Right lobe of liver (tissue), 4 donors: ENCODE results near the gene THTPA.

Experiments
- CTCF ChIP-seq, 4 donors: fragments of 200-600 bp in 3 of 4; fragments of 450-650 bp in 1 of 4; IDR thresholded peaks; one replicate each; pipeline versions ENCODE4 v1.5.1 to v1.8.0; 2016 to 2022; ENCODE audit warnings: antibody characterized with exemption in 4 of 4, mild to moderate bottlenecking in 2 of 4
- POLR2A ChIP-seq: fragments of 450-650 bp; IDR thresholded peaks from one replicate; pipeline ENCODE4 v1.6.1; 2017; ENCODE audit warnings: antibody characterized with exemption, mild to moderate bottlenecking
- donor health status: DM: no; HTN: no; CAD: no.
- donor health status: DM: no; HTN: no; CAD: no.
- donor health status: DM: no; HTN: yes; CAD: no.

- TF ChIP-seq POLR2A = no peak
- TF ChIP-seq CTCF (IDR thresholded peaks at IDR 0.05) = no peak
Measured at GRCh38 chr14:23546450-23547035, 9.5 kb upstream of the THTPA start.
